IMR-90 (cell line): ENCODE results near the gene LTA.

Experiments used
- CTCF ChIP-seq: conservative IDR thresholded peaks from 2 replicates; pipeline ENCODE4 v1.5.1; 2012; ENCODE audit warnings: mild to moderate bottlenecking, low read depth, low read length, improper control_type of control experiment
- FOS ChIP-seq: fragments of 150-350 bp; IDR thresholded peaks from 2 replicates; pipeline ENCODE4 v1.6.1; 2016; ENCODE audit warnings: low read depth, low read length
- POLR2A ChIP-seq: IDR thresholded peaks from 2 replicates; pipeline ENCODE4 v1.6.1; 2012; ENCODE audit warnings: mild to moderate bottlenecking, low read depth, low read length
- RAD21 ChIP-seq: IDR thresholded peaks from 2 replicates; pipeline ENCODE4 v1.6.1; 2012; ENCODE audit warnings: low read length, improper control_type of control experiment
- RFX5 ChIP-seq: IDR thresholded peaks from 2 replicates; pipeline ENCODE4 v1.8.0; 2012; ENCODE audit warnings: low read depth, mild to moderate bottlenecking, low read length, moderate library complexity
- USF2 ChIP-seq: fragments of 150-350 bp; IDR thresholded peaks from 2 replicates; pipeline ENCODE4 v1.6.1; 2017; ENCODE audit warnings: mild to moderate bottlenecking, antibody characterized with exemption, low read length, low read depth

- no peak for TF ChIP-seq POLR2A
- no peak for TF ChIP-seq RFX5
- TF ChIP-seq CTCF = no peak
- TF ChIP-seq FOS = no peak
- TF ChIP-seq RAD21 = no peak
- no peak for TF ChIP-seq USF2
Observed at GRCh38 chr6:31587791-31588777, 16.0 kb downstream of the LTA start.
